MM.1S (cell line): Measurements from ENCODE around the gene POLR1A.

Experiments
- DNase-seq: peaks from one replicate; pipeline ENCODE4 v3.0.0-alpha.2; 2015
- H2AFZ ChIP-seq: fragments of 300-600 bp; sonication (generic); 2 replicates; pipeline ENCODE4 v1.6.0; 2016; ENCODE audit warnings: antibody characterized with exemption, low read length
- H3F3A ChIP-seq: fragments of 300-600 bp; sonication (generic); 2 replicates; pipeline ENCODE4 v1.6.1; 2016; ENCODE audit warnings: mild to moderate bottlenecking, antibody characterized with exemption, low read length, moderate library complexity, mixed read lengths; ENCODE audit not compliant: insufficient read depth
- H3K27ac ChIP-seq: fragments of 300-600 bp; sonication (generic); 2 replicates; pipeline ENCODE4 v1.5.1; 2016; ENCODE audit warnings: mild to moderate bottlenecking, low read length
- H3K27me3 ChIP-seq: fragments of 300-600 bp; sonication (generic); replicated peaks from 2 replicates; pipeline ENCODE4 v1.6.0; 2016; ENCODE audit warnings: low read length; ENCODE audit not compliant: insufficient read depth
- H3K36me3 ChIP-seq: fragments of 300-600 bp; sonication (generic); replicated peaks from 2 replicates; pipeline ENCODE4 v1.6.1; 2016; ENCODE audit warnings: mild to moderate bottlenecking, low read length, mixed read lengths; ENCODE audit not compliant: insufficient read depth
- H3K4me1 ChIP-seq: fragments of 300-600 bp; sonication (generic); 2 replicates; pipeline ENCODE4 v1.6.1; 2016; ENCODE audit warnings: low read length, mixed read lengths
- H3K4me2 ChIP-seq: fragments of 300-600 bp; sonication (generic); 2 replicates; pipeline ENCODE4 v1.6.0; 2016; ENCODE audit warnings: low read depth, low read length
- H3K4me3 ChIP-seq: fragments of 300-600 bp; sonication (generic); 2 replicates; pipeline ENCODE4 v1.5.1; 2016; ENCODE audit warnings: low read length, mixed read lengths
- H3K79me2 ChIP-seq: fragments of 300-600 bp; sonication (generic); 2 replicates; pipeline ENCODE4 v1.6.1; 2016; ENCODE audit warnings: mixed run types, low read length, mixed read lengths
- H3K9ac ChIP-seq: fragments of 300-600 bp; sonication (generic); 2 replicates; pipeline ENCODE4 v1.6.1; 2016; ENCODE audit warnings: low read length, mixed read lengths
- H3K9me2 ChIP-seq: fragments of 300-600 bp; sonication (generic); replicated peaks from 2 replicates; pipeline ENCODE4 v1.6.1; 2016; ENCODE audit warnings: mild to moderate bottlenecking, low read length, mixed read lengths; ENCODE audit not compliant: insufficient read depth
- H3K9me3 ChIP-seq: fragments of 300-600 bp; sonication (generic); replicated peaks from 2 replicates; pipeline ENCODE4 v1.6.1; 2016; ENCODE audit warnings: mild to moderate bottlenecking, low read length, mixed read lengths; ENCODE audit not compliant: insufficient read depth
- H4K20me1 ChIP-seq: fragments of 300-600 bp; sonication (generic); 2 replicates; pipeline ENCODE4 v1.6.1; 2016; ENCODE audit warnings: mild to moderate bottlenecking, low read length, moderate library complexity, mixed read lengths; ENCODE audit not compliant: insufficient read depth
- EZH2 ChIP-seq: fragments of 300-600 bp; sonication (generic); optimal IDR thresholded peaks from 2 replicates; pipeline ENCODE3; 2017; ENCODE audit warnings: low read depth, mild to moderate bottlenecking, antibody characterized with exemption, low read length, mixed read lengths
- EZH2phosphoT487 ChIP-seq: fragments of 300-600 bp; sonication (generic); IDR thresholded peaks from 2 replicates; pipeline ENCODE4 v1.6.1; 2018; ENCODE audit warnings: antibody characterized with exemption, low read length
- TF ChIP-seq, protein P1 (sequence below): fragments of 300-600 bp; sonication (generic); IDR thresholded peaks from 2 replicates; pipeline ENCODE4 v1.5.1; 2016; ENCODE audit warnings: antibody characterized with exemption, low read length, mixed read lengths

Gene POLR1A

DNA sequence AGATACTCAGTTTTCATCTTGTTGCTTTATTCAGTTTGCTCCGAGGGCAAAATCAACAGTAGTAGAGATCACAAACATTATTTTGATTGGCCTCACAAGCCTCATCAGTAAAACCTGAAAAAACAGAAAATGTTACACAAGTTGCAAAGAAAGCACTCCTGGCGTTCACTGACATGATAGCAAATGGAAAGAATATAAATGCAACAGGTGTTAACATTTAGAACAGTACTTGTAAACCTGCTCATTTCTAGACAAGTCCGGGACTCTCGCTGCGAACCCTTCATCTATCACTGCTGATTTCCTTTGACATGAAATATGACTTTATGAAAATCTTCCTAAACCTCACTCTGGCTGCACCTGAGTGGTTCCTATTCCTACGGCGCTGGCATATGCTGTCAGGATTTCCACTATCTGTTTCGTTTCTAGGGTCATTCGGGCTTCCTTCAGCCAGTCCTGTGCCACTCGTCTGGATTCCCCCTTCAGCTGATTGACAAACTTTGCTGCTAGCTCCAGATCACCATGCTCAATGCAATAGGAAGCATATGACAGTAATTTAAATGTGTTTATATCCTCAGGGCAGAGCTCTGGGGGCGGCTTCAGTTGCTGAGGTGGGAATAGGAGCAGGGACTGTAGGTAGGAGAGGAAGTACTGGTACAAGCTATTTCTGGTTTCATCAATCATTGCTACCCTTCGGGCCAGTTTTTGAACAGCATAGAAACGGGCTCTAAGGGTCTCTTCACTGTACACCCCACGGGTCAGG is 38.4 kb upstream of the POLR1A start:
- no peak overlapping the region for H3K9ac ChIP-seq
- H3K36me3 ChIP-seq: peaks cover 29% of the 10 kb centered on the region
- no peak overlapping the region for H3K27ac ChIP-seq
- H3K4me1 ChIP-seq: 0 out of 2 replicates have a peak, but pooled peaks cover 3% of the 10 kb centered on the region
- no peaks in the 10 kb centered on the region for H4K20me1 ChIP-seq
- no peak for DNase-seq
- no peaks in the 10 kb centered on the region for H3K9me3 ChIP-seq
- H3K9me2 ChIP-seq: no peaks in the 10 kb centered on the region
- no peak overlapping the region for H2AFZ ChIP-seq
- H3K4me2 ChIP-seq: no peak overlapping the region
- no peaks in the 10 kb centered on the region for H3K27me3 ChIP-seq
- no peak overlapping the region for H3K4me3 ChIP-seq
- 0 out of 2 replicates have a peak, but pooled peaks cover 12% of the 10 kb centered on the region for H3K79me2 ChIP-seq
- H3F3A ChIP-seq: peaks cover 36% of the 10 kb centered on the region
- TF ChIP-seq EZH2: no peak
- no peak for TF ChIP-seq EZH2phosphoT487
- TF ChIP-seq, protein P1, sequence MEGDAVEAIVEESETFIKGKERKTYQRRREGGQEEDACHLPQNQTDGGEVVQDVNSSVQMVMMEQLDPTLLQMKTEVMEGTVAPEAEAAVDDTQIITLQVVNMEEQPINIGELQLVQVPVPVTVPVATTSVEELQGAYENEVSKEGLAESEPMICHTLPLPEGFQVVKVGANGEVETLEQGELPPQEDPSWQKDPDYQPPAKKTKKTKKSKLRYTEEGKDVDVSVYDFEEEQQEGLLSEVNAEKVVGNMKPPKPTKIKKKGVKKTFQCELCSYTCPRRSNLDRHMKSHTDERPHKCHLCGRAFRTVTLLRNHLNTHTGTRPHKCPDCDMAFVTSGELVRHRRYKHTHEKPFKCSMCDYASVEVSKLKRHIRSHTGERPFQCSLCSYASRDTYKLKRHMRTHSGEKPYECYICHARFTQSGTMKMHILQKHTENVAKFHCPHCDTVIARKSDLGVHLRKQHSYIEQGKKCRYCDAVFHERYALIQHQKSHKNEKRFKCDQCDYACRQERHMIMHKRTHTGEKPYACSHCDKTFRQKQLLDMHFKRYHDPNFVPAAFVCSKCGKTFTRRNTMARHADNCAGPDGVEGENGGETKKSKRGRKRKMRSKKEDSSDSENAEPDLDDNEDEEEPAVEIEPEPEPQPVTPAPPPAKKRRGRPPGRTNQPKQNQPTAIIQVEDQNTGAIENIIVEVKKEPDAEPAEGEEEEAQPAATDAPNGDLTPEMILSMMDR: no peak

DNA sequence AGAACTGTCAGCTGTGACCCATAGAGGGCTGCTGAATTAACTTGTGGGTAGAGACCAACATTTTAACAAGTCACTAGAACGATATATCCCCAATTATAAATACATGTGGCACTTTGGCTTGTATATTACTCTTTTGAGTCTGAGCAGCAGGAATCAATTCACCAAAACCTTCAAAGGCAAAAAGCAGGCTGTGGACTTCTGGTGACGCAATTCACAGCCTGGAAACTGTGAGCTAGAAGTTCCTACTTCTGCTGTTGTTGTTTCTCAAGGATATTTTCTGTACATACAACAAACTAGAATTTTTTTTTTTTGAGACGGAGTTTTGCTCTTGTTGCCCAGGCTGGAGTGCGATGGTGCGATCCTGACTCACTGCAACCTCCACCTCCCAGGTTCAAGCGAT is 37.6 kb upstream of the POLR1A start:
- Histone ChIP-seq H3K79me2 (0 out of 2 replicates have a peak, but pooled peaks cover 7% of the 10 kb centered on the region), H3K4me3 (no peak overlapping the region), H3K4me1 (0 out of 2 replicates have a peak, but pooled peaks cover 3% of the 10 kb centered on the region), H3F3A (peaks cover 31% of the 10 kb centered on the region), H3K36me3 (peaks cover 28% of the 10 kb centered on the region; the same call in 1 of the 2 replicates), H3K9me2 (no peaks in the 10 kb centered on the region), H3K9ac (no peak overlapping the region), H3K27me3 (no peaks in the 10 kb centered on the region), H3K27ac (no peak overlapping the region), H3K9me3 (no peaks in the 10 kb centered on the region), H3K4me2 (no peak overlapping the region), H2AFZ (no peak overlapping the region), H4K20me1 (no peaks in the 10 kb centered on the region)
- TF ChIP-seq, protein P1: no peak
- TF ChIP-seq EZH2 (no peak), EZH2phosphoT487 (no peak)
- no peak for DNase-seq

DNA sequence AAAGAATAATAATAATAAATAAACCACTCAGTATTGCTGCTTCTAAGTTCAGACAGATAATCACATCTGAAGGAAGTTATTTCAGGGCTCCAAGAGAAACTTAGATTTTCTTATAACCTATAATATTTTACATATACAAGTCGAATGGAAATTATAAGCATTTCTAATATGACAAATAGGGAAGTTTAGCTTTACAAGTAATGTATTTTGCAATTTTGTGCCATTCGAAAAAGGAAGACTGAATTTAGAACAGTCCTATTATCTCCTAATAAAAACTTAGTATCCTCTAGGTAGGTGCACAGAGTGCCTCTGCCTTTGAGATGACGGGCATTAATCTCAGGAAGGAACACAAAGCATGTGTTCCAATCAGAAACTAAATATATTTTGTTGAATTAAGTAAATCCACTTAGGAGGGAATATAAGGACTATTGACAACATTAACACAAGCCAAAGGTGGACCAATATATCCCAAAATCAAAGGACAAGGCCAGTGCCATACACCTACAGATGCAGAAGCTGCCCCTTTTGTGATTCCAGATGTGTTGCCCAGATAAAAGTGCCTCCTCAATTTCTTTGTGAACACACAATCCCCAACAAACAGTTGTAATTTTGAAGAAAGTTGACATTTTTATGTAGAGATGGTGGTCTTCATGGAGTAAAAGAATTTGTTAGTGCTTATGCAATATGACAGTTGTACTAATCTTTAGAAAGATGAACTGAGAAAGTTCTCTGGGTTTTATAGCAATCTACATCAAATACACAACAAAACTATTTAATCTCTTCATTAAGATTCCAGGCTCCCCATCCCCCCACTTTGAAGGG is 37.0 kb upstream of the POLR1A start:
- Histone ChIP-seq H3K4me3 (no peak overlapping the region), H3K79me2 (0 out of 2 replicates have a peak, but pooled peaks cover 7% of the 10 kb centered on the region), H3K9me2 (no peaks in the 10 kb centered on the region), H3K4me2 (no peak overlapping the region), H2AFZ (no peak overlapping the region), H3K4me1 (0 out of 2 replicates have a peak, but pooled peaks cover 3% of the 10 kb centered on the region), H3K27ac (no peak overlapping the region), H3K36me3 (peaks cover 26% of the 10 kb centered on the region; the same call in 1 of the 2 replicates), H3K9me3 (no peaks in the 10 kb centered on the region), H4K20me1 (no peaks in the 10 kb centered on the region), H3K27me3 (no peaks in the 10 kb centered on the region), H3K9ac (no peak overlapping the region), H3F3A (peaks cover 31% of the 10 kb centered on the region)
- no peak for DNase-seq
- TF ChIP-seq EZH2: no peak
- TF ChIP-seq EZH2phosphoT487: no peak
- TF ChIP-seq, protein P1: no peak
